Activated T-cell treated with anti-CD3 and anti-CD28 coated beads, Interleukin-2, amount 50 U/mL, for 24 hours (primary cell): ENCODE results near the gene CNNM2.

Experiments
- DNase-seq: peaks from one replicate; pipeline ENCODE4 v3.0.0-alpha.2; 2020
- H3K27ac Mint-ChIP-seq: 2 replicates; pipeline ENCODE4 v1.8.0; 2020; ENCODE audit warnings: mild to moderate bottlenecking, mixed read lengths
- H3K27me3 Mint-ChIP-seq: 2 replicates; pipeline ENCODE4 v1.8.0; 2020; ENCODE audit warnings: mixed read lengths
- H3K36me3 Mint-ChIP-seq: 2 replicates; pipeline ENCODE4 v1.8.0; 2020; ENCODE audit warnings: low read depth, mixed read lengths
- H3K4me1 Mint-ChIP-seq: 2 replicates; pipeline ENCODE4 v1.8.0; 2020; ENCODE audit warnings: low read depth, mixed read lengths
- H3K4me3 Mint-ChIP-seq: 2 replicates; pipeline ENCODE4 v1.8.0; 2020; ENCODE audit warnings: mild to moderate bottlenecking, moderate library complexity, mixed read lengths
- H3K9me3 Mint-ChIP-seq: 2 replicates; pipeline ENCODE4 v1.8.0; 2020; ENCODE audit warnings: mixed read lengths

The CNNM2 gene

GRCh38 chr10:103019425-103019824 is 101.3 kb downstream of the CNNM2 start:
- H3K4me1 Mint-ChIP-seq = no peaks in the 10 kb centered on the region
- H3K36me3 Mint-ChIP-seq = no peaks in the 10 kb centered on the region
- no peak overlapping the region for H3K27ac Mint-ChIP-seq
- H3K9me3 Mint-ChIP-seq = no peaks in the 10 kb centered on the region
- H3K4me3 Mint-ChIP-seq = no peak overlapping the region
- DNase-seq = no peak
- no peaks in the 10 kb centered on the region for H3K27me3 Mint-ChIP-seq

GRCh38 chr10:103021150-103021899 is 103.2 kb downstream of the CNNM2 start:
- Mint-ChIP-seq H3K9me3 (no peaks in the 10 kb centered on the region), H3K4me1 (no peaks in the 10 kb centered on the region), H3K27ac (no peak overlapping the region), H3K27me3 (no peaks in the 10 kb centered on the region), H3K4me3 (no peak overlapping the region), H3K36me3 (no peaks in the 10 kb centered on the region)
- no peak for DNase-seq

GRCh38 chr10:103021900-103022293 is 103.8 kb downstream of the CNNM2 start:
- no peak overlapping the region for H3K4me3 Mint-ChIP-seq
- no peaks in the 10 kb centered on the region for H3K9me3 Mint-ChIP-seq
- H3K27me3 Mint-ChIP-seq = no peaks in the 10 kb centered on the region
- no peaks in the 10 kb centered on the region for H3K36me3 Mint-ChIP-seq
- no peaks in the 10 kb centered on the region for H3K4me1 Mint-ChIP-seq
- no peak overlapping the region for H3K27ac Mint-ChIP-seq
- no peak for DNase-seq

GRCh38 chr10:103025696-103026095 is 107.6 kb downstream of the CNNM2 start:
- Mint-ChIP-seq H3K27me3 (no peaks in the 10 kb centered on the region), H3K9me3 (no peaks in the 10 kb centered on the region), H3K4me1 (no peaks in the 10 kb centered on the region), H3K27ac (no peak overlapping the region), H3K4me3 (no peak overlapping the region), H3K36me3 (no peaks in the 10 kb centered on the region)
- no peak for DNase-seq

DNA sequence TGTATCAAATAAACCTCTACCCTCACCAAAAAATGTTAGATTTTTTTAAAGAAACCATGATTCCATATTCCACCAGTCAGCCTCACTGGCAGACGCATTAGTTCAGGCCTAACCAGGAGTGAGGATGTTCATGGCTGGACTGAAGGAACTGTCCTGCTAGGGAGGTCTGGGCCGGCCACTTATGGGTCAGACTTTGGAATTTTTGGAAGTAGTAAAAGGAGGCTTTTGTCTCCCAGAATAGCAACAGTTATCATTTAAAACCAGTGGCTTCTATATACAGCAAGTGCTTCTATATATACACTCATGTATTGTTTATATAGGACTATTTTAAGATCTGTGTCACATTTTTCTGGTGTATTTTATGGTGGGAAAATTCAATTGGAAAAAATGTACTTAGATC is 120.5 kb downstream of the CNNM2 start:
- Mint-ChIP-seq H3K9me3 (no peaks in the 10 kb centered on the region), H3K4me3 (no peak overlapping the region), H3K27me3 (no peaks in the 10 kb centered on the region), H3K4me1 (no peaks in the 10 kb centered on the region), H3K36me3 (no peaks in the 10 kb centered on the region), H3K27ac (no peak overlapping the region)
- DNase-seq = no peak

DNA sequence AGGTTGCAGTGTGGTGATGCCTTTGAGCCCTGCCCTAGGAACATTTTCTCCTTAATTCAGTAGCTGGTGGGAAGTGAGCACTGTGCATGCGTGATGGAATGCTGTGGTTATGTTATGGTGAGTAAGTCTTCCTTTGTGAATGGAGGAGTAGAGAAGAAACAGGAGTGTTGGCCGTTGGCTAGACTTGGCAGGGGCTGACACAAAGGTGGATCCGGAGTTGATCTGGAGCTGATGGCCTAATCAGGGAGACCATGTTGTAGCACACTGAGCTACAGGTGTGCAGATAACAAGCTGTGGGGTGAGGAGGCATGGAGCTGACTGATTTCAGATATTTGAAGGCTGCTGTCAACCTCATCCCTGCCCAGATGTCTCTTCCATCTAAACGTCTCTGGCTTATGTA is 122.3 kb downstream of the CNNM2 start:
- H3K9me3 Mint-ChIP-seq = no peaks in the 10 kb centered on the region
- no peak overlapping the region for H3K4me3 Mint-ChIP-seq
- no peaks in the 10 kb centered on the region for H3K27me3 Mint-ChIP-seq
- H3K4me1 Mint-ChIP-seq = no peaks in the 10 kb centered on the region
- no peak overlapping the region for H3K27ac Mint-ChIP-seq
- DNase-seq = no peak
- H3K36me3 Mint-ChIP-seq = no peaks in the 10 kb centered on the region

DNA sequence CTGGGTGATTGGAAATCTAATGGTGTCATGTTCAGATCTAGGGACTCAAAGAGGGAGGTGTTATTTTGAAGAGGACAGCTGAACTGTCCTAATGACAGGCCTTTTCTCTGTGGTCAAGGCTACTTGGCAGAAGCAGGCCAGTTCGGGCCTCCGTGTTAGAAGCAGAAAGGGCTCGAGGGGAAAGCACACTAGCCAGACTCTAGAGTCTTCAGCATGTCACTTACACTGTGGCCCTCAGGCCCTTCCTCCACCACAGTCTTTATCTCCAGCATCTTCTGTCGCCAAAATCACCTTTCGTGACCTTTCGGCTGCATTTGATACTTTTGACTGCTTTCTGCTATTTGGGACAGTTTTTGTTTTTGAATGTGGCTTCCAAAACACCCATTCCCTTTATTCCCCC is 123.3 kb downstream of the CNNM2 start:
- Mint-ChIP-seq H3K4me3 (no peak overlapping the region), H3K36me3 (no peaks in the 10 kb centered on the region), H3K9me3 (no peaks in the 10 kb centered on the region), H3K27me3 (no peaks in the 10 kb centered on the region), H3K4me1 (no peaks in the 10 kb centered on the region), H3K27ac (no peak overlapping the region)
- DNase-seq = no peak

DNA sequence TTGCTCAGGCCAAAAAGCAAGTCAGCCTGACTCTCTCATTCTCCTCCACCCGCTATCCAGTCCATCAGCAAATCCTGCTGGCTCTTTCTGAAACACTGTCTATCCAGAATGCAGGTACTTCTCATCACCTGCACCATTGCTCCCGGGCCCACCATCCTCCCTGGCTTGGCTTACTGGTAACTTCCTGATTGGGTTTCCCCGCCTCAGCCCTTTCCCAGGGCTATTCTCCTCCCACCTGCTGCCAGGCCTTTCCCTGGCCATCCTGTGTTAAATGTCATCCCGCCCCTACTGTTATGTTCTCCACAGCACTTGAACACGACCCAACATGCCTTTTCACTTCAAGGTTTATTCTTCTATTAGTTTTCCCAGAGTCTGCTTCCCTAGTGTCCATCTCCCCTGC is 124.0 kb downstream of the CNNM2 start:
- Mint-ChIP-seq H3K27ac (no peak overlapping the region), H3K4me3 (no peak overlapping the region), H3K36me3 (no peaks in the 10 kb centered on the region), H3K27me3 (no peaks in the 10 kb centered on the region), H3K9me3 (no peaks in the 10 kb centered on the region), H3K4me1 (no peaks in the 10 kb centered on the region)
- no peak for DNase-seq

- H3K9me3 Mint-ChIP-seq = no peaks in the 10 kb centered on the region
- no peak overlapping the region for H3K27ac Mint-ChIP-seq
- no peaks in the 10 kb centered on the region for H3K36me3 Mint-ChIP-seq
- no peaks in the 10 kb centered on the region for H3K27me3 Mint-ChIP-seq
- no peak overlapping the region for H3K4me3 Mint-ChIP-seq
- DNase-seq = no peak
- no peaks in the 10 kb centered on the region for H3K4me1 Mint-ChIP-seq
These were observed 124.8 kb downstream of the CNNM2 start for GRCh38 chr10:103042908-103043307.

DNA sequence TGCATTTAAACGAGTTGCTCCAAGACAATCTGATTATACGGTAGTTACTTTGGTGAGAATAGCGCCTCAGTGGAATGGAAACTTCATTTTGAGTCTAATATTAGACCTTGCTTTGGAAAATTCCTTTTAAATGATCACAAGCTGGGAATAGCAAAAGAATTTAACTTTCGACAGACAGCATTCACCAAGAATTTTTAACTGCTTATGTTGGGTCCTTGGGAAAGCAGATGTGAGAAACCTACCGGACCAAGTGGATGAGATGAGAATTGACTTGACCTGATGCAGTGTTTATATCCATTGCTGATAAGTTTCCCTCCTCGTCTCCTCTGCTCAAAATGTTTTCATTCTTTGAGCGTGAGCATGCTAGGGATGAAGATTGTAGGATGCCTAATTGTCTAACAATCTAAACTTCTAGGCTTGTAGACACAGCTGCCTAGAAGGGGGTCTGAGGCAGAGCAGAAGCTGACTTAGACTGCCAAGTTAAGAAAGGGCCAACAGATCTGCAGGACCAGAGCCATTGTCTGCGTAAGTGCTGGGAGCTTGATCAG is 126.9 kb downstream of the CNNM2 start:
- H3K27ac Mint-ChIP-seq = no peak overlapping the region
- no peaks in the 10 kb centered on the region for H3K4me1 Mint-ChIP-seq
- H3K9me3 Mint-ChIP-seq = no peaks in the 10 kb centered on the region
- no peaks in the 10 kb centered on the region for H3K27me3 Mint-ChIP-seq
- H3K4me3 Mint-ChIP-seq = no peak overlapping the region
- DNase-seq = no peak
- no peaks in the 10 kb centered on the region for H3K36me3 Mint-ChIP-seq

DNA sequence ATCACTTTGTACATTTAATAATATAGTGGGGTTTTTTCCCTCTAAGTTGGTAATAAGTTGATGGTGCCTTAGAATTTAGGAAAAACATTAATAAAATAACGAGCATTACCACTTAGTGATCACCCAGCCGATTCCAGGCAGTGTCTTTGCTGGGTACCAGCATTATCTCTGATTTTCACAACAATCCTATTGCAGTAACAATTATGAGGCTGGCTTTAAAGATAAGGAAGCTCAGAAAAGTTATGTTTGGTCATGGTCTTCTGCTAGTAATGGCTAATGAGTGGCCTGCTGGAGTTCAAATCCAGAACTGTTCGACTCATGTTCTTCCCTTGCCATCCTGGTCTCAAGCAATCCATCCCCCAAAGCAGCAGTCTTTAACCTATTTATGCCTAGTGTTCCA is 127.9 kb downstream of the CNNM2 start:
- H3K4me3 Mint-ChIP-seq = no peak overlapping the region
- no peaks in the 10 kb centered on the region for H3K27me3 Mint-ChIP-seq
- H3K9me3 Mint-ChIP-seq = no peaks in the 10 kb centered on the region
- no peaks in the 10 kb centered on the region for H3K36me3 Mint-ChIP-seq
- H3K27ac Mint-ChIP-seq = no peak overlapping the region
- H3K4me1 Mint-ChIP-seq = no peaks in the 10 kb centered on the region
- no peak for DNase-seq

- no peaks in the 10 kb centered on the region for H3K36me3 Mint-ChIP-seq
- no peaks in the 10 kb centered on the region for H3K4me1 Mint-ChIP-seq
- no peaks in the 10 kb centered on the region for H3K27me3 Mint-ChIP-seq
- no peak overlapping the region for H3K4me3 Mint-ChIP-seq
- no peak overlapping the region for H3K27ac Mint-ChIP-seq
- DNase-seq = no peak
- H3K9me3 Mint-ChIP-seq = no peaks in the 10 kb centered on the region
These were observed 129.3 kb downstream of the CNNM2 start for GRCh38 chr10:103047381-103047780.

DNA sequence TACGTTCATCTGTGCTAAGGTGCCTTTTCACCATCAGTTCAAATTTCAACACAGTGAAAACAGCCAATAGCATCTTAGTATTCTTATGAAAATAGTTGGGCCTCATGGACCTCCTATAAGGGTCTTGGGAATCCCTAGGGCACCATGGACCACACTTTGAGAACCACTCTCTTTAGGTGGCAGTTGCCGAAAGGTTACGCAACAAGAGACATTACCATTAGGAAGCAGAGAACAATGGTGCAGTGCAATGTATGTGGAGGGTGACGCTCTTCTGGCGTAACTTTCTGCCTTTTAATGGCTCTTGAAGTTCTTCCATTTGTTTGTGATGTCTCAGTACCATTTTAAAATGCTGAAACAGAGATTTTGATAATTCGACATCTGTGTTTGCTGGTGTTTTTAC is 131.1 kb downstream of the CNNM2 start:
- no peaks in the 10 kb centered on the region for H3K9me3 Mint-ChIP-seq
- H3K27me3 Mint-ChIP-seq = no peaks in the 10 kb centered on the region
- no peak overlapping the region for H3K27ac Mint-ChIP-seq

DNA sequence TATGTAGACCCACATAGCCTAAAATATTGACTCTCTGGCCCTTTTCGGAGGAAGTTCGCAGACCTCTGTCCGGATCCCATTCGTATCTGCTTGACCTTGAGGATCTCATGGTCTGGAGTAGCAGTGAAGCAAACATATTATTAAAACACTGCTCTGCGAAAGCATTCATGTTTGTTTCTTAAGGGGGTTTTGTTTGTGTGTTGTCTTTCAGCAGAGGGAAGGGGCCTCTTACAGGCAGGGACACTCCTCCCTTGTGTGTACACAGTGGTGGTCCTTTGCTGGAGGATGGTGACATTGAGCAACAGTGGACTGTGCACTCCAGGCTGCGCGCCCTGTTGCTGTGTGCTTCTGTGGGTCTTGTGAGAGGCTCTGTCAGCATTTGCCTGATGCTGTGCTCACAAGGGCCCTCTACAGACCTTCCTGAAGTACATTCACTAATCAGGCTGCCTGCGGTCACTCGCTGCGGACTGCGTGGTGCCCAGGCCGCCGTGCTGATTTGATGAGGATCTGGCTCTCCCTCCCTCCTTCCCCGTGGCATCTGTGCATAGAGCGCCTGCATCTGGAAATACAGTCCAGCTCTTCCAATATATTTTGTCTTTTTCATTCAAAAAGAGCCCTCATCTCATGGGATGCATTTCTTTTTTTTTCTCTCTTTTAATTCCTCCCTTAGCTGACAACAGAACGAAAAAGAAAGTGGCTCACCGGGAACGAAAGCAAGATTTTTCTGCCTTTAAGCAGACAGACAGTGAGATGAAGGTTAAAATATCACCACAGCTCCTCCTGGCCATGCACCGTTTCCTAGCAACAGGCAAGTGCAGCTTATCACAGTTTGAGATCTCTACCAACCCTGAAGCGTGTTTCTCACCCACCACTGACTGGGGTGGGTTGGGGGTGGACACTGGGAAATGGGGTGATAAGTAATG is 135.8 kb downstream of the CNNM2 start:
- H3K9me3 Mint-ChIP-seq = no peaks in the 10 kb centered on the region
- peak; percentile 45 for DNase-seq
- H3K27ac Mint-ChIP-seq = peak overlapping the region; percentile 87
- peaks cover 5% of the 10 kb centered on the region for H3K36me3 Mint-ChIP-seq
- peak overlapping the region; percentile 77 for H3K4me3 Mint-ChIP-seq
- peaks cover 23% of the 10 kb centered on the region for H3K4me1 Mint-ChIP-seq
- no peaks in the 10 kb centered on the region for H3K27me3 Mint-ChIP-seq

More for the DNA sequence above, 131.1 kb downstream of the CNNM2 start:
- H3K36me3 Mint-ChIP-seq = no peaks in the 10 kb centered on the region
- peaks cover 10% of the 10 kb centered on the region for H3K4me1 Mint-ChIP-seq
- no peak overlapping the region for H3K4me3 Mint-ChIP-seq
- DNase-seq = no peak

- peaks cover 23% of the 10 kb centered on the region for H3K4me1 Mint-ChIP-seq
- no peaks in the 10 kb centered on the region for H3K27me3 Mint-ChIP-seq
- H3K36me3 Mint-ChIP-seq = peaks cover 5% of the 10 kb centered on the region
- H3K4me3 Mint-ChIP-seq = peak overlapping the region; percentile 77
- H3K27ac Mint-ChIP-seq = peak overlapping the region; percentile 87
- no peaks in the 10 kb centered on the region for H3K9me3 Mint-ChIP-seq
- no peak for DNase-seq
These were observed 136.5 kb downstream of the CNNM2 start for GRCh38 chr10:103054621-103055020.
